Lower leg skin (tissue), 4 donors: ENCODE data around the gene ACVR1. TPM values are rescaled to one million over a fixed set of nuclear protein-coding genes. Genes with fewer than 3 reads are reported as not detected.

ENCODE experiments used
- DNase-seq, 2 donors: peaks; one replicate each; pipeline ENCODE4 v3.0.0-alpha.2; 2019; ENCODE audit warnings: low spot score in 2 of 2
- H3K4me3 ChIP-seq: fragments of 200-600 bp; sonication (generic); 2 replicates; pipeline ENCODE4 v1.5.1; 2017; ENCODE audit warnings: mild to moderate bottlenecking, low read depth; ENCODE audit not compliant: poor library complexity, severe bottlenecking
- CTCF ChIP-seq, 3 donors: fragments of 450-650 bp; IDR thresholded peaks; one replicate each; pipeline ENCODE4 v1.5.1; 2016; ENCODE audit warnings: antibody characterized with exemption in 3 of 3, mild to moderate bottlenecking in 3 of 3, moderate library complexity in 2 of 3
- POLR2A ChIP-seq, 2 donors: fragments of 450-650 bp; IDR thresholded peaks; one replicate each; pipeline ENCODE4 v1.6.1; 2016 to 2017; ENCODE audit warnings: antibody characterized with exemption in 2 of 2, mild to moderate bottlenecking in 1 of 2, moderate library complexity in 1 of 2
- WGBS, 2 donors: methylation state at CpG; one replicate each; pipeline ENCODE4 v1.1.5; 2018; 5-methylcytosine and 5-hydroxymethylcytosine counted together
- intact Hi-C: fragments of 100-400 bp; cut with DNase I; formaldehyde crosslinking; loops from one replicate; pipeline ENCODE4 v1.15.0; 2023; ENCODE audit warnings: low total_unique reads
- total RNA-seq, 4 donors: library from RNA; depleted of rRNA; stranded (reverse); fragments of >200 nt; gene quantifications; one replicate each; pipeline ENCODE4 v1.1.0, GENCODE V29; 2016

ACVR1 gene
- total RNA-seq, 4 donors from 2014 or later, result 14.3 to 22.7 (median 15.2) TPM

- DNase-seq, result no peak
- 82 to 88% methylated on average over 7 of the region's 7 CpGs for WGBS, 2 donors
- intact Hi-C loops, result no loop called here
- TF ChIP-seq POLR2A (IDR thresholded peaks at IDR 0.05) (no peak), CTCF (IDR thresholded peaks at IDR 0.05) (no peak)
- H3K4me3 ChIP-seq, result no peak overlapping the region
Measured at GRCh38 chr2:157899125-157899839, 23.2 kb upstream of the ACVR1 start.

- no peak for DNase-seq
- no peak overlapping the region for H3K4me3 ChIP-seq
- WGBS, 2 donors, result 46 to 56% methylated on average over 2 of the region's 2 CpGs
- TF ChIP-seq POLR2A (IDR thresholded peaks at IDR 0.05), result no peak
- no peak for TF ChIP-seq CTCF (IDR thresholded peaks at IDR 0.05)
- intact Hi-C loops, result no loop called here
Measured at GRCh38 chr2:157898591-157898996, 22.5 kb upstream of the ACVR1 start.

GRCh38 chr2:157897106-157897971, 21.2 kb upstream of the ACVR1 start:
- intact Hi-C loops, result no loop called here
- no peak for TF ChIP-seq CTCF (IDR thresholded peaks at IDR 0.05)
- TF ChIP-seq POLR2A (IDR thresholded peaks at IDR 0.05), result no peak
- no peak for DNase-seq
- WGBS, 2 donors, result 87 to 93% methylated on average over 4 of the region's 4 CpGs
- H3K4me3 ChIP-seq, result no peak overlapping the region

GRCh38 chr2:157895531-157895930, 19.4 kb upstream of the ACVR1 start:
- 80 to 90% methylated on average over 2 of the region's 2 CpGs for WGBS, 2 donors

More at GRCh38 chr2:157895531-157895930, 19.4 kb upstream of the ACVR1 start:
- no peak for TF ChIP-seq CTCF (IDR thresholded peaks at IDR 0.05)
- no peak for TF ChIP-seq POLR2A (IDR thresholded peaks at IDR 0.05)
- no peak for DNase-seq
- no peak overlapping the region for H3K4me3 ChIP-seq
- intact Hi-C loops, result no loop called here
